ENCODE data around the gene MNT.

Gene MNT

GRCh38 chr17:2380226-2380922 lies 20.5 kb downstream of the MNT start:
- no peak for DNase-seq

- DNase-seq, result no peak
Observed at GRCh38 chr17:2379489-2380225, 21.2 kb downstream of the MNT start.

- no peak for DNase-seq
Observed at GRCh38 chr17:2378905-2379304, 22.0 kb downstream of the MNT start.

- DNase-seq, result no peak
Observed at GRCh38 chr17:2377659-2378058, 23.2 kb downstream of the MNT start.

GRCh38 chr17:2376107-2376506 lies 24.8 kb downstream of the MNT start:
- no peak for DNase-seq

GRCh38 chr17:2375406-2375805 lies 25.5 kb downstream of the MNT start:
- DNase-seq, result no peak

GRCh38 chr17:2374549-2375285 lies 26.1 kb downstream of the MNT start:
- no peak for DNase-seq

GRCh38 chr17:2373179-2373578 lies 27.7 kb downstream of the MNT start:
- DNase-seq, result no peak

GRCh38 chr17:2372681-2373080 lies 28.2 kb downstream of the MNT start:
- no peak for DNase-seq

- no peak for DNase-seq
Observed at GRCh38 chr17:2372180-2372579, 28.7 kb downstream of the MNT start.

GRCh38 chr17:2371183-2372130 lies 29.4 kb downstream of the MNT start:
- no peak for DNase-seq

GRCh38 chr17:2370211-2370589 lies 30.7 kb downstream of the MNT start:
- DNase-seq, result no peak

GRCh38 chr17:2369551-2370210 lies 31.2 kb downstream of the MNT start:
- no peak for DNase-seq

- peak in 1 of 2 donors; percentile 6 for DNase-seq
Observed at GRCh38 chr17:2369039-2369438, 31.8 kb downstream of the MNT start.

- no peak for DNase-seq
Observed at GRCh38 chr17:2368359-2368758, 32.5 kb downstream of the MNT start.

GRCh38 chr17:2366747-2367494 lies 33.9 kb downstream of the MNT start:
- no peak for DNase-seq

GRCh38 chr17:2365132-2365531 lies 35.7 kb downstream of the MNT start:
- no peak for DNase-seq

GRCh38 chr17:2364763-2365116 lies 36.1 kb downstream of the MNT start:
- DNase-seq, result no peak

GRCh38 chr17:2363851-2364762 lies 36.8 kb downstream of the MNT start:
- no peak for DNase-seq

GRCh38 chr17:2363318-2363717 lies 37.5 kb downstream of the MNT start:
- DNase-seq, result no peak

Data from bone marrow (tissue), 2 donors.